ENCODE measurements around the gene ECHDC3.

Gene ECHDC3

GRCh38 chr10:11787374-11787773, 45.2 kb downstream of the ECHDC3 start:
- DNase-seq = no peak

- no peak for DNase-seq
These were observed 45.7 kb downstream of the ECHDC3 start for GRCh38 chr10:11787846-11788245.

DNA sequence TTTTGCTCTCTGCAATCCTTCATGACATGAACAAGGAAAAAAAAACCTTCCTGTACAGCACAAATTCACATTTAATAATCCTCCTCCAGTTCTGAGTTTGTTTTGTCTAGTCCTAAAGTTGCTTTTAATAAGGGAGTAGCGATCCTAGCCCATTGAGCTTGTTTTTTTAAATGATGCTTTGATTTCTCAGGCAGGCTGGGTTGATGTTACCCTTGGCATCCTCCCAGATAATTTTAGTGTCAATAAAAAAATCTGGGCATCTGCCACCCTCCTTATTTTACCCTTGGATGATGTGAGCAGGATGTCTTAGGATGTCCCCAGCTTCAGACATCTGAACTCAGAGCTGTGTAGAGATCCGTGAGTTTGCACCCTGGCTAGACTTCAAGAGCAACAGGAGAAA, 47.1 kb downstream of the ECHDC3 start:
- DNase-seq = no peak

- no peak for DNase-seq
These were observed 47.8 kb downstream of the ECHDC3 start for GRCh38 chr10:11789956-11790355.

- no peak for DNase-seq
These were observed 51.7 kb downstream of the ECHDC3 start for GRCh38 chr10:11793762-11794479.

GRCh38 chr10:11794566-11794965, 52.4 kb downstream of the ECHDC3 start:
- no peak for DNase-seq

GRCh38 chr10:11795101-11795920, 53.1 kb downstream of the ECHDC3 start:
- DNase-seq = no peak

GRCh38 chr10:11796474-11796873, 54.3 kb downstream of the ECHDC3 start:
- no peak for DNase-seq

DNA sequence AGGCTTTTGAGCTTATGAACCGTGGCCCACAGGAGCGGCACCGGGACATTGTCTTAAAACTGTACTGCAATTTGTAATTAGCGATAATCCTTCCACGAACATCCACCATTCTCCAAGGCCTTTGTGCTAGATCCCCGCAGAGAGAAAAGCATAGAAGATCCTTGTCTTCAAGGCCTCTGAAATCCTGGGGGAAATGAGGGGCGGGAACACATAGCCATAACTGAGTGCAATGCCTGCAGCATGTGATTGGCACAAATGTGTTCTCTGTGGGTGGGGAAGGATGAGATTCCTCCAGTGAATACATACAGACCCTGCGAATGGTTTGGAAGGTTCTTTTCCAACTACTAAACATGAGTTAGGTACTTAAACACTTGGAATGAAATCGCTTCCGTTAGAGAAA, 55.1 kb downstream of the ECHDC3 start:
- no peak for DNase-seq

DNA sequence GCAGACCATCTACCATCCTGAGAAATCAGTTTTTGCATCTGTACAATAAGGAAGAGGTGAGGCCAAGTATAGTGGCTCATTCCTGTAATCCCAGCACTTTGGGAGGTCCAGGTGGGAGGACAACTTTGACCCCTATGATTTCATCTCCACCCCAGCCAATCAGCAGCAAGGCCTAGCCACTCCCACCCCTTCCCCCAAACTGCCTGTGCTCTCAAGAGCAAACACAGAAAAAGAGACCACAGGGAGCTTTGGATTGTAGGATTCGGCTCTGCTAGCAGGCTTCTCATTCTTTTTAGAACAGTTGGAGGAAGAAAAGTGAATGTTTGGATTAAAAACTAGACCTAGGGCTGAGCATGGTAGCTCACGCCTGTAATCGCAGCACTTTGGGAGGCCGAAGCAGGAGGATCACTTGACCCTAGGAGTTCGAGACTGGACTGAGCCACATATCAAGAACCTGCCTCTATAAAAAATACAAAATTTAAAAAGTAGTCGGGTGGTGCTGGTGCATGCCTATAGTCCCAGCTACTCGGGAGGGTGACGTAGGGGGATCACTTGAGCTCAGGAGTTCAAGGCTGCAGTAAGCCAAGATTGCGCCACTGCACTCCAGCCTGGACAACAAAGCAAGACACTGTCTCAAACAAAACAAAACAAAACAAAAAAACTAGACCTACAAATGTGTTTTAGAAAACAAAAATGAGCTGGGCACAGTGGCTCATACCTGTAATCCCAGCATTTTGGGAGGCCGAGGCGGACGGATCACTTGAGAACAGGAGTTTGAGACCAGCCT, 55.9 kb downstream of the ECHDC3 start:
- DNase-seq = no peak

GRCh38 chr10:11798845-11799735, 56.9 kb downstream of the ECHDC3 start:
- no peak for DNase-seq

GRCh38 chr10:11799736-11800080, 57.5 kb downstream of the ECHDC3 start:
- no peak for DNase-seq

DNA sequence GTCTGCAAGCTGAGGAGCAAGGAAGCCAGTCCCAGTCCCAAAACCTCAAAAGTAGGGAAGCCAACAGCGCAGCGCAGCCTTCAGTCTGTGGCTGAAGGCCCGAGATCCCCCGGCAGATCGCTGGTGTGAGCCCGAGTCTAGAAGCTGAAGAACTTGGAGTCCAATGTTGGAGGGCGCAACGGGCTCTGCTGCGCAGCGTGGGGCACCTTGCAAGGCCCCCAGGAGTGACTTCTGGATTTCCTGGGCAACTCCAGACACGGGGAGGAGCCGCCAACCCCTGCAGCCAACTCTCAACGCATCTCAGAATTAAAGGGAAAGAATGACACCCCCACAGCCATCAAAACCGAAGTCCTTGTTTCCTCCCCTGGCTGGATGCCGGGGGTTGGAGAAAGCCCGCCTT, 62.2 kb downstream of the ECHDC3 start:
- DNase-seq = no peak

- DNase-seq = no peak
These were observed 63.6 kb downstream of the ECHDC3 start for GRCh38 chr10:11805792-11806191.

GRCh38 chr10:11806706-11807105, 64.5 kb downstream of the ECHDC3 start:
- DNase-seq = no peak

DNA sequence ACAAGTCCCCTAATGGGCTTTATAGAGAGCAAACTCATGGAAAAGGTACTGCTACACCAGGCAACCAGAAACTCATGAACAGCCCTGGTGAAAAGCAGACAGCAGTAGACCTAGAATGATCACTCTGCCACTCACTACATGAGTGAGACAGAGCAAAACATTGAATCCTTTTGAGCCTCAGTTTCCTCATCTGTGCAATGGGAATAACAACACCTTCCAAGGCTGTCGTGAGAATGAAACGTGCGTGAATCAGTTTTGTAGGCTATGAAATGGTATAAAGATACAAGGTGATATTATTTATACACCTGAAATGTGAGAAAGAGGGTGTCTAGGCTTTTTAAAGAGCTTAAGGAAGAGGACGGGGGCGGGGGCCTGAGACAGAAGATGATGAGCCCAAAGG, 66.6 kb downstream of the ECHDC3 start:
- no peak for DNase-seq

GRCh38 chr10:11810313-11810766, 68.2 kb downstream of the ECHDC3 start:
- DNase-seq = no peak

DNA sequence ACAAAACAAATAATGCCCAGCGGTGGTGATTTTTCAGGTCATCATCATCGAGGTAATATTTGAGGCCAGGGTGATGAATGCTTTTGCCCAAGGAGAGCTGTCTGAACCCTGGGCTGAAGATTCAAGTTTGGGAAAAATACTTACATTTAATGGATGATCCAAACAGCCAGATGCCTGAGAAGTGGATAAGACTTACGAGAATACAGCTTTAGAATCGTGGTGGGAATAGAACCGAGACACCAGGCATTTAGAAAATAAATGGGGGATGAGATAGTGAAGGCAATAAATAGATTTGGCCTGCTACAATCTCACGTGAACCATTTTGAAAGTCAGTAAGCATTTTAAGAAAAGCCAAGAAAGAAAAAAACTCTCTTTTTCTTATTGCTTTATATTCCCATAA, 68.8 kb downstream of the ECHDC3 start:
- no peak for DNase-seq

- DNase-seq = no peak
These were observed 71.0 kb downstream of the ECHDC3 start for GRCh38 chr10:11813177-11813576.

Data from NCI-H526 treated with DMSO at 0.1 percent for 48 hours (cell line).